MM.1S (cell line): ENCODE measurements around the gene EDAR.

Source experiments
- DNase-seq: peaks from one replicate; pipeline ENCODE4 v3.0.0-alpha.2; 2015
- H2AFZ ChIP-seq: fragments of 300-600 bp; sonication (generic); 2 replicates; pipeline ENCODE4 v1.6.0; 2016; ENCODE audit warnings: antibody characterized with exemption, low read length
- H3F3A ChIP-seq: fragments of 300-600 bp; sonication (generic); 2 replicates; pipeline ENCODE4 v1.6.1; 2016; ENCODE audit warnings: mild to moderate bottlenecking, antibody characterized with exemption, low read length, moderate library complexity, mixed read lengths; ENCODE audit not compliant: insufficient read depth
- H3K27ac ChIP-seq: fragments of 300-600 bp; sonication (generic); 2 replicates; pipeline ENCODE4 v1.5.1; 2016; ENCODE audit warnings: mild to moderate bottlenecking, low read length
- H3K27me3 ChIP-seq: fragments of 300-600 bp; sonication (generic); replicated peaks from 2 replicates; pipeline ENCODE4 v1.6.0; 2016; ENCODE audit warnings: low read length; ENCODE audit not compliant: insufficient read depth
- H3K36me3 ChIP-seq: fragments of 300-600 bp; sonication (generic); replicated peaks from 2 replicates; pipeline ENCODE4 v1.6.1; 2016; ENCODE audit warnings: mild to moderate bottlenecking, low read length, mixed read lengths; ENCODE audit not compliant: insufficient read depth
- H3K4me1 ChIP-seq: fragments of 300-600 bp; sonication (generic); 2 replicates; pipeline ENCODE4 v1.6.1; 2016; ENCODE audit warnings: low read length, mixed read lengths
- H3K4me2 ChIP-seq: fragments of 300-600 bp; sonication (generic); 2 replicates; pipeline ENCODE4 v1.6.0; 2016; ENCODE audit warnings: low read depth, low read length
- H3K4me3 ChIP-seq: fragments of 300-600 bp; sonication (generic); 2 replicates; pipeline ENCODE4 v1.5.1; 2016; ENCODE audit warnings: low read length, mixed read lengths
- H3K79me2 ChIP-seq: fragments of 300-600 bp; sonication (generic); 2 replicates; pipeline ENCODE4 v1.6.1; 2016; ENCODE audit warnings: mixed run types, low read length, mixed read lengths
- H3K9ac ChIP-seq: fragments of 300-600 bp; sonication (generic); 2 replicates; pipeline ENCODE4 v1.6.1; 2016; ENCODE audit warnings: low read length, mixed read lengths
- H3K9me2 ChIP-seq: fragments of 300-600 bp; sonication (generic); replicated peaks from 2 replicates; pipeline ENCODE4 v1.6.1; 2016; ENCODE audit warnings: mild to moderate bottlenecking, low read length, mixed read lengths; ENCODE audit not compliant: insufficient read depth
- H3K9me3 ChIP-seq: fragments of 300-600 bp; sonication (generic); replicated peaks from 2 replicates; pipeline ENCODE4 v1.6.1; 2016; ENCODE audit warnings: mild to moderate bottlenecking, low read length, mixed read lengths; ENCODE audit not compliant: insufficient read depth
- H4K20me1 ChIP-seq: fragments of 300-600 bp; sonication (generic); 2 replicates; pipeline ENCODE4 v1.6.1; 2016; ENCODE audit warnings: mild to moderate bottlenecking, low read length, moderate library complexity, mixed read lengths; ENCODE audit not compliant: insufficient read depth
- EZH2 ChIP-seq: fragments of 300-600 bp; sonication (generic); optimal IDR thresholded peaks from 2 replicates; pipeline ENCODE3; 2017; ENCODE audit warnings: low read depth, mild to moderate bottlenecking, antibody characterized with exemption, low read length, mixed read lengths
- EZH2phosphoT487 ChIP-seq: fragments of 300-600 bp; sonication (generic); IDR thresholded peaks from 2 replicates; pipeline ENCODE4 v1.6.1; 2018; ENCODE audit warnings: antibody characterized with exemption, low read length
- TF ChIP-seq, protein P1 (sequence below): fragments of 300-600 bp; sonication (generic); IDR thresholded peaks from 2 replicates; pipeline ENCODE4 v1.5.1; 2016; ENCODE audit warnings: antibody characterized with exemption, low read length, mixed read lengths

The EDAR gene

DNA sequence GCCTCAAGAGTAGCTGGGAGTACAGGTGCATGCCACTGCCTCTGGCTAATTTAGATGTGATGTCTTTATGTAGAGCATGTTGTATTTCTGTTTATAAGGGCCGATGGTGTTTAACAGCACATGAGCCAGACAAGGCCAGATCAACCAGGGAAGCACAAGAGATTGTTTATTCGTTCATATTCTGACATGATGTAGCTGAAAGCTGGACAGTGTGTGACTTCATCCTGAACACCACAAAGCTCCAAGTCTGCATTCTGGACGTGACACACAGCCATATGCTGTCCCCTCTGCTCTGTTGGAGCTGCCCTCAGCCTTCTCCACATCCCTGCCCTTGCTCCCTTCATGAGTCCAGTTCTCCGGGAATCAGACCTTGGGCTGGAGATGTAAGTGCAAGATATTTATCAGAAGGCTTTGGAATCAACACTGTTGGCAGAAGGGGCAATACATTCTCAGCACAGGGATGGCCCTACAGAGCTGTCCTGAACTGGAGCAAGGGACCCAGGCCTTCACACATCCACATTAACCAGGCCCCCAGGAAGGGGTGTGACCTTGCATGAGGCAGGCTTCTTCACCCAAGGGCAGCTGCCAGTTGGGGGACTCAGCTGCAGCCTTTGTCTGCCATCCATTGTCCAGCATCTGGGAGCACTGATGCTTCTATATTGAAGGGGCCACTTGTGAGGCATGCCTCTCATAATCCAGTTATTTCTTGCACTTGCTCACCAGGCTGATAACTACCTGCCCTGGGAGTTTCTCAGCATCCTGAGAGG is 38.5 kb downstream of the EDAR start:
- Histone ChIP-seq H2AFZ (no peak overlapping the region), H3F3A (no peaks in the 10 kb centered on the region), H3K9me2 (no peaks in the 10 kb centered on the region), H3K36me3 (no peaks in the 10 kb centered on the region), H3K4me3 (no peak overlapping the region), H3K4me1 (no peaks in the 10 kb centered on the region), H3K27ac (no peak overlapping the region), H3K9ac (no peak overlapping the region), H3K9me3 (no peaks in the 10 kb centered on the region), H3K27me3 (no peaks in the 10 kb centered on the region), H4K20me1 (no peaks in the 10 kb centered on the region), H3K79me2 (no peaks in the 10 kb centered on the region), H3K4me2 (no peak overlapping the region)
- DNase-seq: no peak
- TF ChIP-seq, protein P1, sequence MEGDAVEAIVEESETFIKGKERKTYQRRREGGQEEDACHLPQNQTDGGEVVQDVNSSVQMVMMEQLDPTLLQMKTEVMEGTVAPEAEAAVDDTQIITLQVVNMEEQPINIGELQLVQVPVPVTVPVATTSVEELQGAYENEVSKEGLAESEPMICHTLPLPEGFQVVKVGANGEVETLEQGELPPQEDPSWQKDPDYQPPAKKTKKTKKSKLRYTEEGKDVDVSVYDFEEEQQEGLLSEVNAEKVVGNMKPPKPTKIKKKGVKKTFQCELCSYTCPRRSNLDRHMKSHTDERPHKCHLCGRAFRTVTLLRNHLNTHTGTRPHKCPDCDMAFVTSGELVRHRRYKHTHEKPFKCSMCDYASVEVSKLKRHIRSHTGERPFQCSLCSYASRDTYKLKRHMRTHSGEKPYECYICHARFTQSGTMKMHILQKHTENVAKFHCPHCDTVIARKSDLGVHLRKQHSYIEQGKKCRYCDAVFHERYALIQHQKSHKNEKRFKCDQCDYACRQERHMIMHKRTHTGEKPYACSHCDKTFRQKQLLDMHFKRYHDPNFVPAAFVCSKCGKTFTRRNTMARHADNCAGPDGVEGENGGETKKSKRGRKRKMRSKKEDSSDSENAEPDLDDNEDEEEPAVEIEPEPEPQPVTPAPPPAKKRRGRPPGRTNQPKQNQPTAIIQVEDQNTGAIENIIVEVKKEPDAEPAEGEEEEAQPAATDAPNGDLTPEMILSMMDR: no peak
- TF ChIP-seq EZH2phosphoT487 (no peak), EZH2 (no peak)

DNA sequence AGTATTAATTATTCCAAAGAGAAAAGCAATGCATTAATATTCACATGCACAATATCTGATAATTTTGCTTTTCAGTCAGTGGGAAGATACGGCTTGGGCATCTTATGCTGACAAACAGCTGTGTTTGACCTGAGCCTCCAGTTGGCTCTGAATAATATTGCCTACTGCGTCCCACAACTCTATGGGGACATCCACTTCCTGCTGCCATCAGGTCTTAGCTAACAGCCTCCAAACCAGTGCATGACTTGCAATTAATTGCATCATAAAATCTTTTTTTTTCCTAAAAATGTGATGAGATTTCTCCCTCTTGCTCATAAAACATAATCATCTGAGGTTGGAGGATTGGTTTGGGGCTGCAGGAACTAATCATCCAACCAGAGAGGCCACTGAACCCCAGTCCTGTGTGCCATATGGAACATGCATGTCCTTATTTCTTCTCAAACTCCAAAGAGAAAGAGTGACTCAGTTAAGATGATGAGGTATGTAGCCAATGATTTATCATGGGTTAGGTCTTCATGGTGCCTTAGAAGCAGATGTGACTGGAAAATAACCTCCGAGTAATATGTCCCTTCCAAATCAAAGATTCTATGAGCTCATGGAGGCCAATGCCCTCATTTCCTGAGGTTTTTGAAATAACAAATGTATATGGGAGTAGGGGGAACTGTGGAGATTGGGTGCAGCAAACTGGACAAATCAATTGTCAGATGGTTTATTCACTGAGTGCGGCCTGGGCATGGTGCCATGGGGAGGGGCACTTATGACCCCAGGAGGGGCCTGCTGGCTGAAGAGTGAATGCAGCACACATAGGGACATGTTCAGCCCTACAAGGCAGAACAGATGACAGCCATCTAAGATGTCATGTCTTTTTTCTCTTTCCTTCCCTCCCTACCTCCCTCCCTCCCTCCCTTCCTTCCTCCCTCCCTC is 39.4 kb downstream of the EDAR start:
- Histone ChIP-seq H3K27me3 (no peaks in the 10 kb centered on the region), H3K79me2 (no peaks in the 10 kb centered on the region), H3K9ac (no peak overlapping the region), H3K4me1 (no peaks in the 10 kb centered on the region), H3K9me2 (no peaks in the 10 kb centered on the region), H3K4me2 (no peak overlapping the region), H4K20me1 (no peaks in the 10 kb centered on the region), H3K27ac (no peak overlapping the region), H3K4me3 (no peak overlapping the region), H3K36me3 (no peaks in the 10 kb centered on the region), H2AFZ (no peak overlapping the region), H3K9me3 (no peaks in the 10 kb centered on the region), H3F3A (no peaks in the 10 kb centered on the region)
- no peak for TF ChIP-seq EZH2phosphoT487
- TF ChIP-seq, protein P1: no peak
- TF ChIP-seq EZH2: no peak
- DNase-seq: no peak

DNA sequence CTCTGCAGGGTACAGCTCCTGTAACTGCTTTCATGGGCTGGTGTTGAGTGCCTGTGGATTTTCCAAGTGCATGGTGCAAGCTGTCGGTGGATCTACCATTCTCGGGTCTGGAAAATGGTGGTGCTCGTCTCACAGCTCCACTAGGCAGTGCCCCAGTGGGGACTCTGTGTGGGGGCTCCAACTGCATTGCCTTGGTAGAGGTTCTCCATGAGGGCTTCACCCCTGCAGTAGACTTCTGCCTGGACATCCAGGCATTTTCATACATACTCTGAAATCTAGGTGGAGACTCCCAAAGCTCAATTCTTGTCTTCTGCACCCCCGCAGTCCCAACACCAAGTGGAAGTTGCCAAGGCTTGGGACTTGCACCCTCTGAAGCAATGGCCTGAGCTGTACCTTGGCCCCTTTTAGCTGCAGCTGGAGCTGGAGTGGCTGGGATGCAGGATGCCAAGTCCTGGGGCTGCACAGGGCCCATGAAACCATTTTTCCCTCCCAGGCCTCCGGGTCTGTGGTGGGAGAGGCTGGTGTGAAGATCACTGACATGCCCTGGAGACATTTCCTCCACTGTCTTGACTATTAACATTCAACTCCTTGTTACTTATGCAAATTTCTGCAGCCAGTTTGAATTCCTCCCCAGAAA is 41.6 kb downstream of the EDAR start:
- Histone ChIP-seq H4K20me1 (no peaks in the 10 kb centered on the region), H3K4me1 (no peaks in the 10 kb centered on the region), H3K27me3 (no peaks in the 10 kb centered on the region), H3K9me2 (no peaks in the 10 kb centered on the region), H3K79me2 (no peaks in the 10 kb centered on the region), H3K9ac (no peak overlapping the region), H3F3A (no peaks in the 10 kb centered on the region), H3K4me2 (no peak overlapping the region), H3K36me3 (no peaks in the 10 kb centered on the region), H3K27ac (no peak overlapping the region), H3K4me3 (no peak overlapping the region), H2AFZ (no peak overlapping the region), H3K9me3 (no peaks in the 10 kb centered on the region)
- TF ChIP-seq EZH2 (no peak), EZH2phosphoT487 (no peak)
- TF ChIP-seq, protein P1: no peak
- DNase-seq: no peak
